A549 (cell line): Measurements from ENCODE around the gene SHISA6.

Source experiments
- CBX8 ChIP-seq: fragments of 200-600 bp; sonication (generic); IDR thresholded peaks from 2 replicates; pipeline ENCODE4 v1.6.1; 2016
- CHD4 ChIP-seq: fragments of 200-600 bp; sonication (generic); IDR thresholded peaks from 2 replicates; pipeline ENCODE4 v1.6.1; 2016; ENCODE audit warnings: antibody characterized with exemption, mild to moderate bottlenecking, borderline replicate concordance
- CTCF ChIP-seq: fragments of >200 bp; sonication (Bioruptor Twin); formaldehyde crosslinking; IDR thresholded peaks from 3 replicates; pipeline ENCODE4 v1.5.1; 2016
- EP300 ChIP-seq, 2 experiments: fragments of >200 bp; sonication (Bioruptor Twin); formaldehyde crosslinking; IDR thresholded peaks; 2 replicates in 1 of 2; 3 replicates in 1 of 2; pipeline ENCODE4 v1.6.1; 2016 to 2017
- ESRRA ChIP-seq: fragments of 150-350 bp; IDR thresholded peaks from 2 replicates; pipeline ENCODE4 v1.6.1; 2014; ENCODE audit warnings: mild to moderate bottlenecking, low read length, borderline replicate concordance
- FOXS1 ChIP-seq: fragments of 250-450 bp; sonication (Bioruptor Pico); IDR thresholded peaks from 2 replicates; pipeline ENCODE4 v1.5.0; 2020; ENCODE audit warnings: mild to moderate bottlenecking, moderate library complexity
- MAX ChIP-seq: IDR thresholded peaks from 2 replicates; pipeline ENCODE4 v1.6.1; 2012
- MYC ChIP-seq: IDR thresholded peaks from 2 replicates; pipeline ENCODE4 v1.6.1; 2012; ENCODE audit warnings: mild to moderate bottlenecking, inconsistent platforms, low read length, improper control_type of control experiment, borderline replicate concordance
- POLR2A ChIP-seq: IDR thresholded peaks from 2 replicates; pipeline ENCODE4 v1.6.1; 2012; ENCODE audit warnings: mild to moderate bottlenecking, low read length
- RAD21 ChIP-seq, 2 experiments: fragments of >200 bp in 1 of 2; sonication (Bioruptor Twin) in 1 of 2; formaldehyde crosslinking in 1 of 2; IDR thresholded peaks in 1 of 2; conservative IDR thresholded peaks in 1 of 2; 2 replicates in 1 of 2; 3 replicates in 1 of 2; pipeline ENCODE4 v1.6.1; 2012 to 2018; ENCODE audit warnings: inconsistent platforms in 1 of 2
- REST ChIP-seq: fragments of 200-600 bp; sonication (generic); IDR thresholded peaks from 2 replicates; pipeline ENCODE4 v1.6.1; 2016; ENCODE audit warnings: antibody characterized with exemption, mild to moderate bottlenecking, moderate library complexity

GRCh38 chr17:11467639-11468038 lies 226.6 kb downstream of the SHISA6 start:
- TF ChIP-seq REST (no peak), CTCF (no peak), EP300 (IDR thresholded peaks at IDR 0.05) (no peak), POLR2A (no peak), CBX8 (no peak), MYC (no peak), FOXS1 (CRISPR knock-in tag) (no peak), ESRRA (no peak), CHD4 (no peak), RAD21 (conservative IDR thresholded peaks at IDR 0.05 in 1 of 2, IDR thresholded peaks at IDR 0.05 in 1 of 2) (no peak), MAX (no peak)
